Hematopoietic multipotent progenitor cell treated with erythropoietin and hydrocortisone succinate and interleukin-3 and kit ligand, for 17 days (in vitro differentiated cells): ENCODE results near the gene CDIP1.

Experiments
- DNase-seq: peaks from one replicate; pipeline ENCODE4 v3.0.0-alpha.2; 2015; ENCODE audit warnings: low spot score

Gene CDIP1

DNA sequence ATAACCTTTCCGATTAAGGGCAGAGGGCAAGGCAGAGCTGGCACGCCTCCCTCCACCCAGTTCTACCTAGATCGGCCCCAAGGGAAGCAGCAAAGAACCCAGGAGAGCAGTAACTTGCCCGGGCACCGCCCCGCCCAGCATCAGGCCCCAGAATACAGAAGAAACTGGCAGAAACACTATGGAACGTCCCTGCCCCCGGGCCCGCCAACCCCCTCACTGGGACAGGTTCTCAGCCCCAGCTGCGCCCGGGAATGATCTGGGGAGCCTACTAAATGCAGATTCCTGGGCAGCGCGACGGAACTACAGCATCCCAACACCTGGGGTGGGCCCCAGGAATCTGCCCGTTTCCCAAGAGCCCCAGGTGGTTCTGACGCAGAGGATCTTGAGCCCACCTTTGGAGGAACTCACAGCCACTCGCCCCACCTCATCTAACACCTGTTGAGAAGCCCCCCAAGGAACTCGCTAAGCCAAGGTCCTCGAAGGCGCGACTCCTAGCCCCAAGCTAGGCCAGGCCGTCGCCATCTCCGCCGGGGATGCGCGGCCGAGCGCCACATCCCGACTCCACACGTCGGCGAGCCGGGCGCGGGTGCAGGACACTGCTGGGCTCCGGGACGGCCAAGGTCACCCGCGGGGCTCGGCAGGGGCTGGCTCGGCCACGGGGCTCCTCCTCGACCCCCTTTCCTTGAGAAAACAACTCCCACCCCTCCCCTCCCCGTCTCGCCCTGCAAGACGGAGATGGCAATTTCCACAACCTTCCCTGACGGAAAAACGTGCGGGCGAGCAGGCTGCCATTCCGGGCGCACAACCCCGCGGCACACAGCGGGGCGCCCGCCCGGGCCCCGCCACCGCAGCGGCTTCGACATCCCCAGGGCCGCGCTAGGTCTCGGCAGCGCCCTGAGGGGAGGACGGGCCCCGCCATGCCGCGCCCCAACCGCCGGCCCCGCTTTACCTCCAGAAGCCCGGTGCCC lies 913 bp downstream of the CDIP1 start:
- no peak for DNase-seq

DNA sequence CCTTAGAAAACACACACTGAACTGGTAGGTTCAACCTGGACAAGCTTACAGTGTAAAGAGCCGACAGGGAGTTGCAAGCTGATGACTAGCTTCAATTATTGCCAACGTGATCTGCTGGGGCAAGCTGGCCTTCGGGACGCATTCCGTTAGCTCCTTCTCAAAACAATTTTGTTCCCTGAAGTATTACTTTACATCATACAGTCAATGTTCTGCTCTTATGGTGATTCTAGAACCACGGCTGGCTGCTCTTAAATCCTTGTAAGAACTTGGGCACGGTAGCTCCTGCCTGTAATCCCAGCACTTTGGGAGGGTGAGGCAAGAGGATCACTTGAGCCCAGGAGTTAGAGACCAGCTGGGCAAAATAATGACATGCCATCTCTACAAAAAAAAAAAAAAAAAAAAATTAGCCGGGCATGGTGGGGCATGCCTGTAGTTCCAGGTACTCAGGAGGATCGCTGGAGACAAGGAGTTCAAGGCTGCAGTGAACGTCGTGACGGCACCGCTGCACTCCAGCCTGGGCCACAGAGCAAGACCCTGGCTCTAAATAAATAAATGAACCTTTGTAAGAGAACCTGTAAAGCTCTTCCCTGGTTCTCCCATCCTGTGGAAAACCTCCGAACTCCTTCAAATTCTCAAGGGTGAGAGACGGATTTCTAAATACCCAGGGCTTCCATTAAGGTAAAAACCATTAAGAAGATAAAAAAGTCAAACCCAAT lies 2.0 kb downstream of the CDIP1 start:
- no peak for DNase-seq

DNA sequence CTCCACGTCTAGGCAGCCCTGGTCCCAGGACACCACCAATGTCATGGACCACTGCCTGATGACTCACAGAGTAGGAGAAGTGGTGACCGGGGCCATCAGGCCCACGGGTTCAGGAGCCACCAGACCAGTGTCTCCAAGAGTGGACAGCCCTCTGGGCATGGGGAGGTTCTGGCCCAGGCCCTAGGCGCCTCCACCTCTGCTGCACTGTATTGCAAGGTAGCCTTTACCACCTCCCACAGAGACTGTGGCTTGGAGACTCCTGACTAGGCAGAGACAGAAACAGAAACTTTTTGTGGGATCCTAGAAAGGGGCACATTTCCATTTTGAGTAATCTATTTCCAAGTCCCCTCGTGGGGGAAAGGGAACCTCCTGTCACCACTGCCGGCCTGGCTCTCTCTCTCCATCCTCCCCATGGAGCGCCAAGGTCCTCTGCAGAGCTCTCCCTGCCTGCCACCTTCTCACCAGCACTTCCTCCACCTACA lies 2.9 kb downstream of the CDIP1 start:
- no peak for DNase-seq

DNA sequence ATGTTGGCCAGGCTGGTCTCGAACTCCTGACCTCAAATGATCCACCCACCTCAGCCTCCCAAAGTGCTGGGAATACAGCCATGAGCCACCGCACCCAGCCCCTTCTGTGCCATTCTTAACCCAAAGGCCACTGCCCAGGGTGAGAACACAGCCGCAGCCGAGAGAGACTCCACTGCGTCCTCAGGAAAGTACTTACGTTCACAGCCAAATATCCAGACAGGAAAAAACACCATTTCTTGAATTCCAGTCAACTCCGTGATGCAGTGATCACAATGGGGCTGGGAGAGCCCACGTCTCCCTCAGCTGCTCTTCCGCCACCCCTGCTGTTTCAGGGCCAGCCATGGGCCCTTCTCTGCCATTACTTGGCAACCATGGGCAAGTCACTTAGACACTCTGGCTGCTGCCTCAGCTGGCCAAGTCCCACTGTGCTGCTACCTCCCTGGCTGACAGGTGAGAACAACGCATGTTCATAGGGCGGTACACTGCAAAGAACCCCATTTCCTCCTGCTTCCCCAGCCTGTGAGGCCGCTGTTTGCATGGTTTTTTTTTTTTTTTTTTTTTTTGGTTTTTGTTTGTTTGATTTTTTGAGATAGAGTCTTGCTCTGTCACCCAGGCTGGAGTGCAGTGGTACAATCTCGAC lies 4.3 kb downstream of the CDIP1 start:
- DNase-seq, result no peak

DNA sequence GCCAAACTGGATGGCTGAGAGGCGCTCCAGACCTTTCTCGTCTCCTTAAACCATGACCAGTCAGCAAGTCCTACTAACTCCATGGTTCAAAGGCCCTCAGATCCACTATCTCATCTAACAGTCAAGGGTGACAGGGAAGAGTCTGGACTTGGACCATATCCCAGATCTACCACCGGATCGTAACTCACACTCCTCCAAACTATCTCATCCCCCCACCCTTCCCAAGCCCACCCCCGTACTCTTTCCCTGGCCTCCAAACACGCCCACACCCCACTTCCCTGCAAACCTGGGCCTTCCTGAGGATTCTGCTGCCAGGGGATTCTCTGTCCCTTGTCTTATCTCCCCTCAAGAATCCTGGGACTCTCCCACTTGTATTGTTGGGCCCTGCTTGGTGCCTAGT lies 5.1 kb downstream of the CDIP1 start:
- DNase-seq, result no peak

DNA sequence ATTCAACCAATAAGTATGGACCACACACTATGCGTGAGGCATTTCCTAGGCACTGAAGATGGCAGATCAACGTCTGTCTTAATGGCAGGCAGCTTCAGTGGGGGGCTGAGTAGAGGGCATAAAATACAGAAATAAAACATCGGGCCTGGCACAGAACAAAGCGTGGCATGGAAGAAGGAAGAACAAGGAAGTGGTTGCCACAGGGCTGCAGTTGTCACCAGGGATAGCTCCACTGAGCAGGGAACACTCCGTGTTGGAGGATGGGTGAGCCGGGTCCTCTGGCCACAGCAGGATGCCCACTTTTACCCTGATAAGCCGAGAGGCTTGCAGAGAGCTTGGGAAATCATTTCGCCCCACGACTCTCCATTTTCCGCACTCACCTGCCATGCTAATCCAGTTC lies 6.3 kb downstream of the CDIP1 start:
- DNase-seq, result no peak

DNA sequence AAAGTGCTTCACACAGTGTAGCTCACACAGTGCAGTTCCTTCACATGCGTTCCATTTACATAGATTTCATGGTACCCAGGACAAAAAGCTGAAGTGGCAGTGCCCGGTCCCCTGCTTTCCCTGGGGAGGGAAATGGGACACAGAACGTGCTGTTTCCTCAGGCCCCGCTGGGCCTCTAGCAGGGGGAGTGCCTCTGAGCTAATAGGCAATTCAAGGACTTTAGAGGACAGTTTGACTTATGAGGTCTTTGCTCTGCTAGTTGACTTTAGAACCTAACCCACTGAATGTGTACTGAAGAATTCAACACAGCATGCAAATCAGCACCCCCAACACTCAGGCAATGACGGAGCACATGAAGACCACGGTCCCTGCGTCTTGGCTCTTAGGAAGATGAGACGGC lies 6.8 kb downstream of the CDIP1 start:
- no peak for DNase-seq

DNA sequence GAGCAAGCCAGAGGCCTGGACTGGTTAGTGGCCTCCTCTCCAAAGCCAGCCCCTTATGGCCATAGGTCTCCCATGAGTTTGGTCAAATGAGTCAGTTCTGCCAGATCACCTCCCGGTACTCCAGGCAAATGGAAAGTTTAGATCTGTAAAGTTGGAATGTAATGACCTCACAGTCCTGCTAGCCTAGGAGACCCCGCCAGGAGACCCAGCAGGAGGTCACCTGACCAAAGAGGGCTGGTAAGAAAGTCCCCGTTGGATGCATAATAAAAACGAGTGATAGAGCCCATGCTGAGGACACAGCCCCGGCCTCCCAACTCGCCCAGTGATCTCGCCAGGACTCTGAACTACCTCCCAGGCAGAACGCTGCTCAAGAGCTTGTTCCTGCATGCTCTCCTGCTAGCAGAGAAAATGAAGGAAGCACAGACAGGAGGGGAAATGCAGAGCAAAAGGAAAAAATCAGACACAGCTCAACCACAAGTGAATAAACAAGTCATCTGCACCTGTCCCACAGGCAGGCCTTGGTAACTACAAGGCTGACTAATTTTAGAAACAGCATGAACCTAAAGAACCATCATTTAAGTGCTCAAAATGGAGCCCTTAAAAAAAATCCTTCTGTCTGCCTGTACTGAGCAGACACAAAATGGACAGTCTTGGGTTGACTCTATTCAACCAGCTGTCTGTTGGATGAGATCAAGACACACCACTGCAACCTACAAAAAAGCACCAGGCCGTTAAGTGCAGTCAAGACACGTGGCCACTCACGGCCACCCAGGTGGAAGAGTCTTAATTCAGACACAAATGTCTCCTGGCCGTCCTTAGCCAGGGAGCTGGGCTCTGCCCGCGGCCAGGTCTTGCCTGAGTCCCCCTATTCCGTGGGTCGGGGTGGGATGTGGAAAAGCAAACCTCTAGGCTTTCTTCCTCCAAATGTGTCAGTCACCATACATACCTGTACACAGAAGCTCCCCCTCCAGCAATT lies 9.2 kb downstream of the CDIP1 start:
- no peak for DNase-seq

DNA sequence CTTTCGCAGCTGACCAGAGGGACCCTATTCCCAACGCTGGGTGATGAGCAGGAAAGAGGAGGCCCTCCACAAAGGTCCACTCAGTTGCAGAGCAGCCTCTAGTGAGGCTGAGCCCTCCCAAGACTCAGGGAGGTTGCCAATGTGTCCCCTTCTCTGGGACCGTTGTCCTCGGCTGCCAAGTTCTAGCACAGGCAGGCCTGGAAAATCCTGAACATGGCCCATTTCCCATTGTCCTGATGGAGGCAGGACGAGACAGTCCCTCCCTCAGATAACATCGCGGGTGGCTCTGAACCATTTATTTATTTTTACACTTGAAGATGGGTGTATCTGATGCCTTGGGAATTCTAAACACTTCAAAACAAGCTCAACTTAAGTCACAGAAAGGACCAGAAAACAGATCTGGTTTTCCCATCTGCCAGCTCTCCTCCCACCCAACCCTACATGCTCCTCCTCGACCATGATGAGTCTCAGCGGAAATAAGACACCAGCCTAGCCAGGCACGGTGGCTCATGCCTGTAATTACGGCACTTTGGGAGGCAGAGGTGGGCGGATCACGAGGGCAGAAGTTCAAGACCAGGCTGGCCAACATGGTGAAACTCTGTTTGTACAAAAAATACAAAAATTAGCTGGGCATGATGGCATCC lies 12.8 kb downstream of the CDIP1 start:
- DNase-seq, result no peak

DNA sequence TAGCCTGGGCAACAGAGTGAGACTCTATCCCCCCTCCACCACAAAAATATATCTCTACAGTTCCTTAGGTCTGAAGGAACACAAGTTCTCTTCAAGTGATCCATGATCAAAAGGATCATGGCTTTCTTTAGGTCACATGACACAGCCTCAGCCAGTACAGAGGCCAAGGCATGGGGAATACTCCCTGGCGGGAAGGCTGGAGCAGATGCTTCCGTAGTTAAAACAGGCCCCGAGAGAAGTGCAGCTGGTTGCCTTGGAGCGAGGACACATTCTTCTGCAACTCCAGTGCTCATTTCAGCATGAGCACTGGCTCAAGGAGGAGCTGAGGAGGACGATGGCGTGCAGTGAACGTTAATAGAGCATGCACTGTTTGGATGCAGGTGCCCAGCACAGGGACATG lies 13.5 kb downstream of the CDIP1 start:
- no peak for DNase-seq

DNA sequence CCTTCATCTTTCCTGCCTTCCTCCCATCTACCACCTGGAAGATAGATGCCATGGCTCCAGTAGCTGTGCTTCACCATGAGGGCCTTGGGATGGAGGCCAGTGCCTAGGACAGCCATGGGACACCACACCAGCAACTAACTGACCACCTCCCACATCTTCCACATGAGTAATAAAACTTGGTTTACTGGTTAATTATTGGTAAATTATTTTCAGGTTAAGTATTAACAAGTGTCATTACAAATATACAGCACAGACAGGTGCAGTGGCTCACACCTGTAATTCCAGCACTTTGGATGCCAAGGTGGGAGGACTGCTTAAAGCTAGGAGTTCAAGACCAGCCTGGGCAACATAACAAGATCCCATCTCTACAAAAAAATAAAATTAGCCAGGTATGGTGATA lies 14.0 kb downstream of the CDIP1 start:
- DNase-seq, result no peak

DNA sequence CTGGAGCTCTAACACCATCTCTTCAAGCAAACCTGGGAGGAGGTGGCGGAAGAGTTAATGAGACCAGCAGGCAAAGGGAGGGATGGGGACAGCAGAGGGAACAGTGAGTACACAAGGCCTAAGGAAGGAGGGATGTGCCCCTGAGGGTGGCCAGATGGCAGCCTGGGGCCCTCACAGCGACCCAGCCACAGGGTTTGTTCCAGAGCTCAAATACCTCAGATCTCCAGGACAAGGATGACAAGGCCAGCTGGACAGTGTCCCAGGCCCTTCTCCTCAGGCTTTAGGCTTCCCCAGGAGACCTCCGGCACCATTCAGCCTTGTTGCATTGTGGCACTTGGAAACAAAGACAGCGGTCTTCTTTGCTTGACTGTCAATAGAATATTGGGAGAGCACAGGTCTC lies 14.9 kb downstream of the CDIP1 start:
- no peak for DNase-seq

DNA sequence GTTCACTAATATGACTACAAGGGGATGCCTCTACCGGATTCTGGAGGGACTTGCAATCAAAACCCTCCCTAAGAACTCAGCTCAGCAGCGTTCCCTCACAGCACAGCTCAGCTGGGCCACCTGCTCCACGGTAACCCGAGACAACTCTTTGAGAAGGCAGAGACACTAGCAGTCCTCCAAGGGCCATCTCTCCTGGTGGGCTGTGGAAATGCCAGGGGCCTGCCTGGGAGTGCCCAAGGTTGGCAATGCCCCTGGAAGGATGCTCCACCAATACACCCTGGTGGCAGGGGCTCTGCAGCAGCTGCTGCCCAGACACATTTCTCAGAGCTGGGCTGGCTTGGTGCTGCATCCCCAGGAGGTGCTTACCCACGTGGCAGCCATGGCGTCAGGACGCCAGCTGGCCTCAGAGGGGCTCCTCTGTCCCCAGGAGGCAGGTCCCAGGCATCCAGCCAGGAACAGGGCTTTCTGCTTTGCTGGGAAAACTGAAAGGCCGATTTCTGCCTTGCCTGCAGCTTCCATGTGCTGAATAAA lies 16.5 kb downstream of the CDIP1 start:
- DNase-seq, result no peak

DNA sequence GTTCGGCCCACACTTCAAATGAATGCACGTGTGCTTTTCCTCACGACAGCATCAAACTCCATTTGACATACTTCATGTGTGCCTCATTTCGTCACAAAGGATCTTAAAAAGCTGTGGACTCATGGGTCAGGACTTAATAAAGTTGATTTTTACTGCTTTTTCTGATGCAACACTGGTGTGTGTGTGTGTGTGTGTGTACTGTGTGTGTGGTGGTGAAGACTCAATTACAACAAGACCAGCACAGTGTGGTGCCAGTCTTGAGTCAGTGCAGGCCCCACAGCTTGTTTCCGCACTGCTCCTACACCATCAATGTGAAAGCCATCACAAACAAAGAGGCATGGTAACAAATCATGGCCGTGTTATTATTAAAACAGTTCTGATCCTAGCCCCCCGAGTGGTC lies 17.7 kb downstream of the CDIP1 start:
- no peak for DNase-seq

DNA sequence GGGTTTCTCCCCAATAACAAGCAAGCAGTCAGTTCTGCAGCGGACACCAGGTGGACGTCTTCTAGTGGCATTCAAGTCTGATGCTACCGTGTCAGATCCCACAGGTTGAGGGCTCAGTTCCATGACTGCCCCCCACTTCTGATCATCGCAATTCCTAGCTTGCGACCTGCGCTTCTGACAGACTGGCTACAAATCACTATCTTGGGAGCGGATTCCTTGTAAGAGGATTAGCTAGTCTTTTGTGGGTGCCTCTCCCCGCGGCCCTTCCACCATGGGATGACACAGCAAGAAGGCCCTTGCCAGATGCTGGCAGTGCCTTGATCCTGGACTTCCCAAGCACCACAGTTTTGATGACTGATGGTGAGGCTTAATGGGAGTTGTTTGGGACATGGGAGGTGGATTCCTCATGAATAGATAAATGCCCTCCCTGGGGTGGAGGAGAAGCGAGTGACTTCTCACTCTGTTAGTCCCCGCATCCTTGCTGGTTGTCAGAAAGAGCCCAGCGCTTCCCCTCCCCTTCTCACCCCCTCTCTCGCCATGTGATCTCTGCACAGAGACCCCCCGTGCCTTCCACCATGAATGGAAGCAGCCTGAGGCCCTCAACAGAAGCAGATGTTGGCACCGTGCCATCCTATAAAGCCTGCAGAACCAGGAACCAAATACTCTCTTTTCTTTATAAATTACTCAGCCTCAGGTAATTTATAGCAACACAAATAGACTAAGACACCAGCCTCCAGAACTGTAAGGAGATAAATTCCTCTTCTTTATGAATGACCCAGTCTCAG lies 19.1 kb downstream of the CDIP1 start:
- DNase-seq, result no peak

DNA sequence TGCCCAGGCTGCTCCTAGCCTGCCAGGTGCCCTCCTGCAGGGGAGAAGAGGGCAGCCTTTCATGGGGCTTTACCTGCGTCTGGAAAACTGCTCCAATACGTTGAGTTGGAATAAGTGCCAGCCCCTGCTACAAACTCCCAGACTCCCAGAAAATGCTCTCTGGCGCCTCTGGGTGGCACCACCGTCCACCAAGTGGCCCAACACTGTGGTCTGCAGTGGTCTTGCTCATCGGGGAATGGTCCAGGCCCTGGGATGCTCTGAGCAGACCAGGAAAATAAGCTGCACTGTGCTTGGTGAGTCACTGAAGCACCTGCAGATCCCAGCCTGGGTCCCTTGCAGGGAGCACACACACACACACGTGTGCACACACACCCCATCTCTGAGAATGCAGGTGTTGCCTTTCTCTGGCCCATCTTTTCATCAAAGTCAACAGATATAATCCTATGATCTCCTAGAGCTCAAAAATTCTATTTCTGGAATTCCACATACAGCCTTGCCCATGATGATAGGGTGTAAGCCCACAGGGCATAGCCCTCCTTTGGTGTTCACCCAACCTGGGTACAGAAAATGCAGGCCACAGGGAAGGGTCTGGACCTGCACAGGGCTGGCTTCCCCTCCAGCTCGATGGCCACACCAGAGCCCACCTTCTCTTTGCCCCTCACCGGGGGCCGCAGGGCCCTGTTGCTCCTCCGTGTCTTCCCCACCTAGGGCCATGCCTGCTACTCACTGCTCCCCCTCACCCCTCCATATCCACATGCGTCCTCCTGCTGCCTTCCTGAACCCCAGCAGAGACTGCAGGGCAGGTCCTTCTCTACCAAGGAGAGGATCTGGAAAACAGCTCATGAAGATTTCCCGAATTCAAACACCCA lies 20.5 kb downstream of the CDIP1 start:
- peak; percentile 20 for DNase-seq

DNA sequence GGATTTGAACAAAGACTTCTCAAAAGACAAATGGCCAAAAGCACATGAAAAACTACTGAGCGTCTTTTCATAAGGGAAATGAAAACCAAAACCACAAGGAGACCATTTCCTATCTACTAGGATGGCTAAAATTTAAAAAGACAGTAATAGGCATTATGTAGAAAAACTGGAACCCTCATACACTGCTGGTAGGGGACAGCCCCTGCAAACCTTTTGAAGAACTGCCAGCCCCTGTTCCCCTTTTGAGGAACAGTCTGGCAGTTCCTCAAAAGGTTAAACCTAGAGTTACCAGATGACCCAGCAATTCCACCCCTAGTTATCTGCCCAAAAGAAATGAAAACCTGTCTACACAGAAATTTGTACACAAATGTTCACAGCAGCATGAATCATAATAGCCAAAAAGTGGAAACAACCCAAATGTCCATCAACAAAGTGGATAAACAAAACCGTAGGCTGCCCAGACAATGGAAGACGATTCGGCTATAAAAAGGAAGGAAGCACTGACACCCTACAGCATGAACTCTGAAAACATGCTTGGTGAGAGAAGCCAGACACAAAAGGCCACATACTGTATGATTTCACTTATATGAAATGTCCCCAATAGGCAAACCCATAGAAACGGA lies 22.9 kb downstream of the CDIP1 start:
- DNase-seq, result no peak

DNA sequence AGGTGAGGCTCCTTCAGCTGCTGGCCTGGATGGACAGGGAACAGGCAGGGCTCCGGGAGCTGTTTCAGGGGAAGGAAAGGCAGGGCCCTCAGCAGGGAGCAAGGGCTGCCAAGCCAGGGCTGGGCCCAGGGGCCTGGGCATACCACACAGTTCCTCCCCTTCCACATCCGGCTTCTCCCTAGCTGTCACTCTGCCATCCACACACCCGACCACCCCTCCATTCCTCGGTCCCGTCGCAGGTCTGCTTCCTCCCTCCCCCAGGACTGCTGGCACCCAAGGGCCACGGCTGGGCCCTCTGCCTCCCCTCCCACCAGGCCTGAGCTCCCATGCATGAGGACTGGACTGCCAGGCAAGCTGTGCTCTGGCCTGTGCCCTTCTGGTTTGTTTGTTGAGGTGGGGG lies 24.0 kb downstream of the CDIP1 start:
- no peak for DNase-seq

DNA sequence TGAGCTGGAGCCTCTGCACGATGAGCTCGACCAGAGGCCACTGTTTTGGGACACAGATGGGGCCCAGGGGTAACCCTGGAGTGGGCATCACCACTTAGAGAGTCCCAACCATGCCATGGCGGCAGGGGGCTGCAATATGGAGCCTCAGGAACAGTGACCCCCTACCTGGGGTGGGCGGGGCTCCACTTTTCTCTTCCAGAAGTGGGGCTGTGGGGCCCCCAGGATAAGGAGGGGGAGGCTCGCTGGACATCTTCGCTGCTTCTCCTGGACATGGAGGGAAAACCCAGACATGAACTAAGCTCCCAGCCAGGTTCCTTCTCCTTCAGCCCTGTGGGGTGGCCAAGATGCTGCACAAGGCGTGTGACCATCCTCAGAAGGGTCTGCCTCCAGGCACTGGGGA lies 24.7 kb downstream of the CDIP1 start:
- no peak for DNase-seq
